GM18499 (cell line): ENCODE data around the gene SPTBN1.

Source experiments
- ATAC-seq: cut with Tn5 transposase; IDR thresholded peaks from one replicate; pipeline ENCODE4 v1.9.1; 2021; ENCODE audit warnings: moderate number of reproducible peaks; ENCODE audit not compliant: insufficient read depth, unreplicated experiment

The SPTBN1 gene

GRCh38 chr2:54455563-54456361 is at the start of gene SPTBN1:
Gene SPTBN1 (plus strand): TSS chr2:54456327. CDS start chr2:54526419, 70,092 bp downstream.
- ATAC-seq: no peak

- no peak for ATAC-seq
Observed at GRCh38 chr2:54407693-54408092, 48.4 kb upstream of the SPTBN1 start.

GRCh38 chr2:54408288-54408687 is 47.8 kb upstream of the SPTBN1 start:
- ATAC-seq: no peak

- ATAC-seq: no peak
Observed at GRCh38 chr2:54409752-54410151, 46.4 kb upstream of the SPTBN1 start.

- ATAC-seq: no peak
Observed at GRCh38 chr2:54411801-54412354, 44.2 kb upstream of the SPTBN1 start.

- ATAC-seq: no peak
Observed at GRCh38 chr2:54416166-54416813, 39.8 kb upstream of the SPTBN1 start.

- no peak for ATAC-seq
Observed at GRCh38 chr2:54416938-54417337, 39.2 kb upstream of the SPTBN1 start.

- ATAC-seq: no peak
Observed at GRCh38 chr2:54417577-54417976, 38.5 kb upstream of the SPTBN1 start.

- no peak for ATAC-seq
Observed at GRCh38 chr2:54419388-54419787, 36.7 kb upstream of the SPTBN1 start.

GRCh38 chr2:54419855-54420523 is 36.1 kb upstream of the SPTBN1 start:
- no peak for ATAC-seq

GRCh38 chr2:54420524-54421172 is 35.5 kb upstream of the SPTBN1 start:
- ATAC-seq: no peak

- ATAC-seq: no peak
Observed at GRCh38 chr2:54422072-54422581, 34.0 kb upstream of the SPTBN1 start.

GRCh38 chr2:54423213-54423612 is 32.9 kb upstream of the SPTBN1 start:
- no peak for ATAC-seq

- no peak for ATAC-seq
Observed at GRCh38 chr2:54424555-54425163, 31.5 kb upstream of the SPTBN1 start.

GRCh38 chr2:54428108-54428831 is 27.9 kb upstream of the SPTBN1 start:
- no peak for ATAC-seq

GRCh38 chr2:54429054-54429453 is 27.1 kb upstream of the SPTBN1 start:
- ATAC-seq: no peak

GRCh38 chr2:54429811-54430551 is 26.1 kb upstream of the SPTBN1 start:
- no peak for ATAC-seq

- no peak for ATAC-seq
Observed at GRCh38 chr2:54430649-54431048, 25.5 kb upstream of the SPTBN1 start.
